Neural cell (in vitro differentiated cells): ENCODE measurements around the gene FCMR. TPM values are rescaled to one million over a fixed set of nuclear protein-coding genes. Genes with fewer than 3 reads are reported as not detected.

Source experiments
- H2AFZ ChIP-seq: fragments of 200-600, 300-800 bp; sonication (generic), shearing (Covaris generic); 2 replicates; pipeline ENCODE4 v1.6.0; 2014; ENCODE audit warnings: low read depth, mild to moderate bottlenecking, antibody characterized with exemption, low read length, moderate library complexity
- H3F3A ChIP-seq: fragments of 200-600 bp; shearing (Covaris generic); 2 replicates; pipeline ENCODE4 v1.6.1; 2016; ENCODE audit warnings: mild to moderate bottlenecking, moderate library complexity, mixed read lengths, antibody characterized with exemption, low read length; ENCODE audit not compliant: insufficient read depth, poor library complexity, severe bottlenecking
- H3K27ac ChIP-seq: fragments of 200-600, 300-800 bp; sonication (generic), shearing (Covaris generic); 2 replicates; pipeline ENCODE4 v1.5.1; 2014; ENCODE audit warnings: mild to moderate bottlenecking, low read length, moderate library complexity
- H3K27me3 ChIP-seq: fragments of 300-800, 200-600 bp; sonication (generic), shearing (Covaris generic); 2 replicates; pipeline ENCODE4 v1.6.0; 2014; ENCODE audit warnings: mild to moderate bottlenecking, low read depth, low read length, moderate library complexity; ENCODE audit not compliant: insufficient read depth
- H3K36me3 ChIP-seq: fragments of 300-800, 200-600 bp; sonication (generic), shearing (Covaris generic); 2 replicates; pipeline ENCODE4 v1.5.1; 2014; ENCODE audit warnings: mild to moderate bottlenecking, antibody characterized with exemption, low read length, moderate library complexity; ENCODE audit not compliant: insufficient read depth
- H3K4me2 ChIP-seq: fragments of 300-800, 200-600 bp; sonication (generic), shearing (Covaris generic); 2 replicates; pipeline ENCODE4 v1.6.0; 2014; ENCODE audit warnings: mild to moderate bottlenecking, low read length
- H3K4me3 ChIP-seq: fragments of 300-800, 200-600 bp; sonication (generic), shearing (Covaris generic); 2 replicates; pipeline ENCODE4 v1.5.1; 2014; ENCODE audit warnings: mild to moderate bottlenecking, low read length, moderate library complexity
- H3K79me2 ChIP-seq: fragments of 200-600 bp; shearing (Covaris generic); replicated peaks from 2 replicates; pipeline ENCODE4 v1.6.0; 2014; ENCODE audit warnings: mild to moderate bottlenecking, low read length, moderate library complexity; ENCODE audit not compliant: insufficient read depth
- H3K9ac ChIP-seq: fragments of 300-800, 200-600 bp; sonication (generic), shearing (Covaris generic); 2 replicates; pipeline ENCODE4 v1.6.1; 2016; ENCODE audit warnings: mild to moderate bottlenecking, low read length, mixed read lengths
- H3K9me2 ChIP-seq: fragments of 200-600 bp; shearing (Covaris generic); 2 replicates; pipeline ENCODE4 v1.6.1; 2016; ENCODE audit warnings: mild to moderate bottlenecking, low read length, mixed read lengths; ENCODE audit not compliant: insufficient read depth
- H3K9me3 ChIP-seq: fragments of 200-600, 300-800 bp; sonication (generic), shearing (Covaris generic); 2 replicates; pipeline ENCODE4 v1.6.1; 2016; ENCODE audit warnings: mild to moderate bottlenecking, mixed run types, low read length, moderate library complexity, mixed read lengths
- H4K20me1 ChIP-seq: fragments of 200-600 bp; shearing (Covaris generic); 2 replicates; pipeline ENCODE4 v1.6.1; 2016; ENCODE audit warnings: mild to moderate bottlenecking, mixed run types; ENCODE audit not compliant: insufficient read depth
- EP300 ChIP-seq: fragments of 450-650 bp; conservative IDR thresholded peaks from 2 replicates; pipeline ENCODE4 v1.6.1; 2014; ENCODE audit warnings: antibody characterized with exemption, mild to moderate bottlenecking, moderate library complexity; ENCODE audit not compliant: poor library complexity, severe bottlenecking
- EZH2 ChIP-seq: fragments of 200-600, 300-800 bp; shearing (Covaris generic), sonication (generic); IDR thresholded peaks from 2 replicates; pipeline ENCODE4 v1.6.1; 2014; ENCODE audit warnings: antibody characterized with exemption, low read length, borderline replicate concordance, mild to moderate bottlenecking; ENCODE audit not compliant: insufficient read depth, poor library complexity, severe bottlenecking
- MXI1 ChIP-seq: fragments of 450-650 bp; conservative IDR thresholded peaks from 2 replicates; pipeline ENCODE4 v1.6.1; 2014; ENCODE audit warnings: antibody characterized with exemption, mild to moderate bottlenecking; ENCODE audit not compliant: poor library complexity, severe bottlenecking
- POLR2AphosphoS5 ChIP-seq: IDR thresholded peaks from 2 replicates; pipeline ENCODE4 v1.6.1; 2012
- RAD21 ChIP-seq: fragments of 450-650 bp; conservative IDR thresholded peaks from 2 replicates; pipeline ENCODE4 v1.6.1; 2014; ENCODE audit warnings: antibody characterized with exemption, mild to moderate bottlenecking, moderate library complexity
- SMC3 ChIP-seq: fragments of 450-650 bp; conservative IDR thresholded peaks from 2 replicates; pipeline ENCODE4 v1.6.1; 2014; ENCODE audit warnings: antibody characterized with exemption, mild to moderate bottlenecking, moderate library complexity; ENCODE audit not compliant: poor library complexity
- TAF1 ChIP-seq: IDR thresholded peaks from 2 replicates; pipeline ENCODE4 v1.6.1; 2012; ENCODE audit warnings: low read depth
- polyA plus RNA-seq: library from polyadenylated mRNA; depleted of rRNA; stranded (reverse); fragments of >200 nt; gene quantifications from 2 replicates; pipeline ENCODE4 v1.2.3, GENCODE V29; 2014
- TF ChIP-seq, protein P1 (sequence below): fragments of 450-650 bp; IDR thresholded peaks from 2 replicates; pipeline ENCODE4 v1.5.1; 2014; ENCODE audit warnings: antibody characterized with exemption, mild to moderate bottlenecking, moderate library complexity; ENCODE audit not compliant: poor library complexity, severe bottlenecking
- TF ChIP-seq, protein P2 (sequence below): IDR thresholded peaks from 2 replicates; pipeline ENCODE4 v1.6.1; 2012; ENCODE audit warnings: borderline replicate concordance

Gene FCMR
- polyA plus RNA-seq, 1 donor from 2014 or later, result not detected

DNA sequence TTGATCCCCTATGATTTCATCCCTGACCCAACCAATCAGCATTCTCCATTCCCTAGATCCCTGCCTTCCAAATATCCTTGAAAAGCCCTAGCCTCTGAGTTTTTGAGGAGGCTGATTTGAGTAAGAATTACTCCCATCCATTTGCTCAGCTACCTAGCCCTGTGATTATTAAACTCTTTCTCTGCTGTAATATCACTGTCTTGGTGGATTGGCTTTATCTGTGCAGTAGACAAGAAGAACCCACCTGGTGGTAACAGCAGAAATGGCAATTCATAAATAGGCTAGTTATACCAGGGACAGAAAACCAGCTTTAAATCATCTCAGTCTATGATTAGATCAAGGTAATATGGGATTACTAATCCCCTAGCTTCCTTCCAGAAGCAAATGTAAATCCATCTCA lies 43.3 kb downstream of the FCMR start:
- Histone ChIP-seq H3K27ac (no peak overlapping the region), H3K9me2 (no peaks in the 10 kb centered on the region), H3K4me3 (no peak overlapping the region), H3K79me2 (no peaks in the 10 kb centered on the region), H2AFZ (no peak overlapping the region), H3K9me3 (no peaks in the 10 kb centered on the region), H3F3A (no peaks in the 10 kb centered on the region), H3K36me3 (no peaks in the 10 kb centered on the region), H3K27me3 (no peaks in the 10 kb centered on the region), H4K20me1 (no peaks in the 10 kb centered on the region), H3K4me2 (no peak overlapping the region), H3K9ac (no peak overlapping the region)
- no peak for TF ChIP-seq SMC3
- TF ChIP-seq EP300, result no peak
- no peak for TF ChIP-seq POLR2AphosphoS5
- TF ChIP-seq TAF1, result no peak
- TF ChIP-seq, protein P1, sequence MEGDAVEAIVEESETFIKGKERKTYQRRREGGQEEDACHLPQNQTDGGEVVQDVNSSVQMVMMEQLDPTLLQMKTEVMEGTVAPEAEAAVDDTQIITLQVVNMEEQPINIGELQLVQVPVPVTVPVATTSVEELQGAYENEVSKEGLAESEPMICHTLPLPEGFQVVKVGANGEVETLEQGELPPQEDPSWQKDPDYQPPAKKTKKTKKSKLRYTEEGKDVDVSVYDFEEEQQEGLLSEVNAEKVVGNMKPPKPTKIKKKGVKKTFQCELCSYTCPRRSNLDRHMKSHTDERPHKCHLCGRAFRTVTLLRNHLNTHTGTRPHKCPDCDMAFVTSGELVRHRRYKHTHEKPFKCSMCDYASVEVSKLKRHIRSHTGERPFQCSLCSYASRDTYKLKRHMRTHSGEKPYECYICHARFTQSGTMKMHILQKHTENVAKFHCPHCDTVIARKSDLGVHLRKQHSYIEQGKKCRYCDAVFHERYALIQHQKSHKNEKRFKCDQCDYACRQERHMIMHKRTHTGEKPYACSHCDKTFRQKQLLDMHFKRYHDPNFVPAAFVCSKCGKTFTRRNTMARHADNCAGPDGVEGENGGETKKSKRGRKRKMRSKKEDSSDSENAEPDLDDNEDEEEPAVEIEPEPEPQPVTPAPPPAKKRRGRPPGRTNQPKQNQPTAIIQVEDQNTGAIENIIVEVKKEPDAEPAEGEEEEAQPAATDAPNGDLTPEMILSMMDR, result no peak
- TF ChIP-seq EZH2, result no peak
- no peak for TF ChIP-seq RAD21
- TF ChIP-seq, protein P2, sequence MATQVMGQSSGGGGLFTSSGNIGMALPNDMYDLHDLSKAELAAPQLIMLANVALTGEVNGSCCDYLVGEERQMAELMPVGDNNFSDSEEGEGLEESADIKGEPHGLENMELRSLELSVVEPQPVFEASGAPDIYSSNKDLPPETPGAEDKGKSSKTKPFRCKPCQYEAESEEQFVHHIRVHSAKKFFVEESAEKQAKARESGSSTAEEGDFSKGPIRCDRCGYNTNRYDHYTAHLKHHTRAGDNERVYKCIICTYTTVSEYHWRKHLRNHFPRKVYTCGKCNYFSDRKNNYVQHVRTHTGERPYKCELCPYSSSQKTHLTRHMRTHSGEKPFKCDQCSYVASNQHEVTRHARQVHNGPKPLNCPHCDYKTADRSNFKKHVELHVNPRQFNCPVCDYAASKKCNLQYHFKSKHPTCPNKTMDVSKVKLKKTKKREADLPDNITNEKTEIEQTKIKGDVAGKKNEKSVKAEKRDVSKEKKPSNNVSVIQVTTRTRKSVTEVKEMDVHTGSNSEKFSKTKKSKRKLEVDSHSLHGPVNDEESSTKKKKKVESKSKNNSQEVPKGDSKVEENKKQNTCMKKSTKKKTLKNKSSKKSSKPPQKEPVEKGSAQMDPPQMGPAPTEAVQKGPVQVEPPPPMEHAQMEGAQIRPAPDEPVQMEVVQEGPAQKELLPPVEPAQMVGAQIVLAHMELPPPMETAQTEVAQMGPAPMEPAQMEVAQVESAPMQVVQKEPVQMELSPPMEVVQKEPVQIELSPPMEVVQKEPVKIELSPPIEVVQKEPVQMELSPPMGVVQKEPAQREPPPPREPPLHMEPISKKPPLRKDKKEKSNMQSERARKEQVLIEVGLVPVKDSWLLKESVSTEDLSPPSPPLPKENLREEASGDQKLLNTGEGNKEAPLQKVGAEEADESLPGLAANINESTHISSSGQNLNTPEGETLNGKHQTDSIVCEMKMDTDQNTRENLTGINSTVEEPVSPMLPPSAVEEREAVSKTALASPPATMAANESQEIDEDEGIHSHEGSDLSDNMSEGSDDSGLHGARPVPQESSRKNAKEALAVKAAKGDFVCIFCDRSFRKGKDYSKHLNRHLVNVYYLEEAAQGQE, result no peak
- no peak for TF ChIP-seq MXI1

DNA sequence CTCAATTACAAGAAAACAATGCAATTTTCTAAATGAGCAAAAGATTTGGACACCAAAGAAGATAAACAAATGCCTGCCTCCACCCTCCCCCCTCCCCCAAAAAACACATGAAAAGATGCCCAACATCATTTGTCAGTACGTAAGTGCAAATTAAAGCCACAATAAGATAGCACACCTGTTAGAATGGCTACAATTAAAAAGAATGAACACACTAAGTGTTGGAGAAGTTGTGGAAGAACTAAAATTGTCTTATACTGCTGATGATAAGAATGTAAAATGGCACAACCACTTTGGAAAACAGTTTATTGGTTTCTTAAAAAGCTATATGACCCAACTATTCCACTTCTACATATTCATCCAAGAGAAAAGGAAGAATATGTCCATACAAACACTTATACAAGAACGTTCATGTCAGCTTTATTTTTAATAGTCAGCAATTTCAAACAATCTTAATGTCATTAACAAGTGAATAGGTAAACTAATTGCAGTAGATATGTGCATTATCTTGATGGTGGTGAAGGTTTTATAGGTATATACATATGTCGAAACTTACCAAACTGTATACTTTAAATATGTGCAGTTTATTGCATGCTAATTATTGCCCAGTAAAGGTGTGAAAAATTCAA lies 45.9 kb downstream of the FCMR start:
- no peaks in the 10 kb centered on the region for H3K27me3 ChIP-seq
- no peak overlapping the region for H3K9ac ChIP-seq
- H3K9me3 ChIP-seq, result no peaks in the 10 kb centered on the region
- no peaks in the 10 kb centered on the region for H4K20me1 ChIP-seq
- H3K36me3 ChIP-seq, result no peaks in the 10 kb centered on the region
- TF ChIP-seq SMC3 (no peak), EZH2 (no peak), EP300 (no peak), TAF1 (no peak), MXI1 (no peak), POLR2AphosphoS5 (no peak), RAD21 (no peak)
- TF ChIP-seq, protein P2, result no peak
- TF ChIP-seq, protein P1, result no peak
- no peaks in the 10 kb centered on the region for H3K9me2 ChIP-seq
- H3K4me3 ChIP-seq, result no peak overlapping the region
- H3K4me2 ChIP-seq, result no peak overlapping the region
- no peaks in the 10 kb centered on the region for H3K79me2 ChIP-seq
- no peak overlapping the region for H3K27ac ChIP-seq
- H3F3A ChIP-seq, result no peaks in the 10 kb centered on the region
- no peak overlapping the region for H2AFZ ChIP-seq
